Measurements from ENCODE around the gene ASPSCR1. TPM values are rescaled to one million over a fixed set of nuclear protein-coding genes. Genes with fewer than 3 reads are reported as not detected.
"Not testable (repeated sequence)": the region's sequence is repeated elsewhere in the genome, so short reads cannot be mapped to it uniquely, and the experiment has no call there.

ASPSCR1 gene
- total and polyA plus RNA-seq, 3 donors from 2014 or later, result 40.5 to 49.7 (median 46.2) TPM

GRCh38 chr17:82036634-82037091, 59.2 kb downstream of the ASPSCR1 start:
- H3K4me3 ChIP-seq, result peak overlapping the region; percentile 63 to 73
- TF ChIP-seq POLR2A (IDR thresholded peaks at IDR 0.05) (no peak), CTCF (IDR thresholded peaks at IDR 0.05) (no peak)
- 43 to 49% methylated on average over 9 to 23 of the region's 23 CpGs for WGBS, 2 donors
- H3K27ac ChIP-seq, result peak overlapping the region; percentile 89 to 97
- DNase-seq, result no peak
- no peaks in the 10 kb centered on the region for H3K27me3 ChIP-seq
- no peaks in the 10 kb centered on the region for H3K9me3 ChIP-seq
- H3K36me3 ChIP-seq (ENCODE audit: low read depth, missing control alignments), result no peaks in the 10 kb centered on the region
- intact Hi-C loops (cut with DNase I; ENCODE audit: low total_unique reads), result loop anchor here (10.0 kb wide), 1 partner anchor 118 kb away; no protein-coding TSS in a partner anchor
- peaks cover 34% of the 10 kb centered on the region for H3K4me1 ChIP-seq

DNA sequence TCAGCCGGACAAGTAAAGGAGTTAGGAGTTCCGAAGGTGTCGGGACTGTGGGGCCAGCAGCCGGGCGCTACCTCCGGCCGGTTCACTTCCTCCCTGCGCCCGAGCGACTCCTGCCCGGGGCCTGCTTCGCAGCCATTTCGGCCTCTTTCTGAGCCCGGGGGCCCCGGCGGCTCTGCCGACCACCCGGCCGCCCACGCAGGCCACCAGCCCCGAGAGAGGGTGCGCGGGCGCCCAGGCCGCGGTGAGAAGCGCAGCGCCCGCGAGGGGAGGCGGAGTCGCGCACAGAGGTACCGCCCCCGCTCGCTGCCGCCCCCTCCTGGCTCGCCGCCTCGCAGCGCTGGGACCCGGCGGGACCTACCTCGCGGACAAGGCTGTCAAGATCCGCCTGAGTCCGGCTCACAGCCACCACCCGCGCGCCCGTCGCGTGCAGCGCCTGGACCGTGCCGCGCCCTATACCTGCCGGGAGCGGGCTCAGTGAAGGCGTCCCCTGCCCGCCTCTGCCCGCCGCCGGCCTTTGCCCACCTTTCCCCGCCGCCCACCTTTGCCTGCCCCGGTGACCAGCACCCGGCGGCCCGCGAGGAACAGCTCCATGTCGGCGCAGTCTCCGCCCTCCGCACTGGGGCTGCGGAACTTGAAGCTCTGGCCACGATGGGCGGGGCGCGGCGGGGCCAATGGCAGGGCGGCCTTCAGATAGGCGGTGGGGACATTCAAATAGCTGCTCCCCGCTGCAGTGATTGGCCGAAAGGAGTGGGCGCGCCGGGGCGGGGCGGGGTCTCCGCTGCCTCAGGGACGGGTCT, 59.9 kb downstream of the ASPSCR1 start, which contains the start of gene DCXR:
Gene DCXR (minus strand): TSS at position 606 of the 797 bp plus-strand sequence. CDS start 15 bp downstream, at position 591.
- peak; percentile 63 to 71 (median 67) for TF ChIP-seq CTCF (IDR thresholded peaks at IDR 0.05)
- peak; percentile 9 for TF ChIP-seq POLR2A (IDR thresholded peaks at IDR 0.05)
- WGBS, 2 donors, result 0 to 1% methylated on average over 9 to 68 of the region's 92 CpGs

DNA sequence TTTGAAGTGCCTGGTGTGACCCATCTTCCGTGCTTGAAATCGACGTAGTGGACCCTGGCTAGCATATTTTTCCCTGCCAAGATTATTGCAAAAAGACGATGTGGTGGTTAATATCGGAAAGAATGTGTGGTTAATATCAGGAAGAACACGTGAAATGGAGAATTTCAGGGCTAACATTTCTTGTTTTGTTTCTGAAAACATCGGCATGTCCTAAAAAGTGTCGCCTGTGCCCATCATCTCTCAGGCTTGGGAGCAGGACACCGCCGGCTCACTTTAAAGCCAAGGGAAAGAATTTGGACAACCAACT, 60.4 kb downstream of the ASPSCR1 start:
- intact Hi-C loops (cut with DNase I; ENCODE audit: low total_unique reads), result loop anchor here (10.0 kb wide), 1 partner anchor 117 kb away; no protein-coding TSS in a partner anchor
- 6% methylated on average over 10 of the region's 10 CpGs for WGBS, 2 donors
- Histone ChIP-seq H3K4me1 (peaks cover 27% of the 10 kb centered on the region), H3K36me3 (ENCODE audit: low read depth, missing control alignments) (no peaks in the 10 kb centered on the region), H3K4me3 (peak overlapping the region in 1 of 2 donors; percentile 73), H3K27ac (peak overlapping the region; percentile 89 to 97), H3K9me3 (no peaks in the 10 kb centered on the region), H3K27me3 (no peaks in the 10 kb centered on the region)
- DNase-seq, result no peak
- TF ChIP-seq CTCF (IDR thresholded peaks at IDR 0.05) (no peak), POLR2A (IDR thresholded peaks at IDR 0.05) (no peak)

More for the DNA sequence above, 59.9 kb downstream of the ASPSCR1 start, which contains the start of gene DCXR:
- intact Hi-C loops (cut with DNase I; ENCODE audit: low total_unique reads), result loop anchor here (10.0 kb wide), 1 partner anchor 118 kb away; no protein-coding TSS in a partner anchor
- H3K36me3 ChIP-seq (ENCODE audit: low read depth, missing control alignments), result no peaks in the 10 kb centered on the region
- no peaks in the 10 kb centered on the region for H3K9me3 ChIP-seq
- no peaks in the 10 kb centered on the region for H3K27me3 ChIP-seq
- peak within 1 kb of the TSS; percentile 63 to 73 for H3K4me3 ChIP-seq
- H3K4me1 ChIP-seq, result peaks cover 30% of the 10 kb centered on the region
- peak within 1 kb of the TSS; percentile 89 to 97 for H3K27ac ChIP-seq
- DNase-seq, result peak; percentile 99

- H3K4me3 ChIP-seq; H3K9me3 ChIP-seq; H3K36me3 ChIP-seq (ENCODE audit: low read depth, missing control alignments); H3K27me3 ChIP-seq: not testable (repeated sequence)
- peaks cover 27% of the 10 kb centered on the region for H3K4me1 ChIP-seq
- H3K27ac ChIP-seq, result peak overlapping the region in 1 of 2 donors; percentile 47
- intact Hi-C loops (cut with DNase I; ENCODE audit: low total_unique reads), result loop anchor here (10.0 kb wide), 1 partner anchor 116 kb away; no protein-coding TSS in a partner anchor
- DNase-seq, result peak; percentile 76
- WGBS, 2 donors, result 38 to 54% methylated on average over 16 of the region's 16 CpGs
Observed at GRCh38 chr17:82038796-82039409, 61.5 kb downstream of the ASPSCR1 start.

DNA sequence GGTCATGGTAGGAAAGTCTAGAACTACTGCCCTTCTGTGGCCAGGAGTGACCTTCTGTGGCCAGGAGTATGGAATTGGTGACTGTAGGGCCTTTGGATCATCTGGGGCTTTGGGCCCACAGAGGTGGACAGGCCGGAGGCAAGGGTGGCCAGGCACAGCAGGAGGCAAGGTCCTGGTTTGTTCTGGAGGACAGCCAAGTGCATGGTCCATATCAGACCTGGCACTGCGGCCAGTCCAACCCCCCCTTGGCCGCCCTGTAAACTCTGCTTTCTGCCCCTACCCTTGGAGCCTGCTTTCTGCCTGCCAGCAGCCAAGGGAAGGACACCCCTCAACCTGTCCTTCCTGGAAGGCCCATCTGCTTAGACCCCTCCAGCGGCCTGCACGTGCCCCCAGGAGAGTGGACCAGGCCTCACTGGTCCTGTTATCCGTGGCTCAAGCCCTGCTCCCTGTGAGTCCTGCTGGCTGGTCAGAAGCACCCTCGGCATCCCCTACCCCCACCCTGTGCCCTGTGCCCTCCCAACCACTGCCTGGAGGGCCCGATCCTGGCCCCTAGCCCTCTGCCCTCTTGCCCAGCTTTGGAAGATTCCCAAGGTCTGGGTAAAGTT, 62.4 kb downstream of the ASPSCR1 start:
- no peaks in the 10 kb centered on the region for H3K27me3 ChIP-seq
- TF ChIP-seq POLR2A (IDR thresholded peaks at IDR 0.05), result no peak
- no peak for TF ChIP-seq CTCF (IDR thresholded peaks at IDR 0.05)
- H3K36me3 ChIP-seq (ENCODE audit: low read depth, missing control alignments), result no peaks in the 10 kb centered on the region
- DNase-seq, result no peak
- intact Hi-C loops (cut with DNase I; ENCODE audit: low total_unique reads), result loop anchor here (10.0 kb wide), 1 partner anchor 115 kb away; no protein-coding TSS in a partner anchor
- no peak overlapping the region for H3K4me3 ChIP-seq
- WGBS, 2 donors, result 85 to 93% methylated on average over 7 to 8 of the region's 8 CpGs
- peaks cover 27% of the 10 kb centered on the region for H3K4me1 ChIP-seq
- H3K9me3 ChIP-seq, result no peaks in the 10 kb centered on the region
- no peak overlapping the region for H3K27ac ChIP-seq

Measured in testis (tissue), 3 donors.